GM18520 (cell line): ENCODE results near the gene SPESP1.

Source experiments
- ATAC-seq: cut with Tn5 transposase; IDR thresholded peaks from one replicate; pipeline ENCODE4 v1.9.1; 2021; ENCODE audit not compliant: unreplicated experiment

SPESP1 gene

DNA sequence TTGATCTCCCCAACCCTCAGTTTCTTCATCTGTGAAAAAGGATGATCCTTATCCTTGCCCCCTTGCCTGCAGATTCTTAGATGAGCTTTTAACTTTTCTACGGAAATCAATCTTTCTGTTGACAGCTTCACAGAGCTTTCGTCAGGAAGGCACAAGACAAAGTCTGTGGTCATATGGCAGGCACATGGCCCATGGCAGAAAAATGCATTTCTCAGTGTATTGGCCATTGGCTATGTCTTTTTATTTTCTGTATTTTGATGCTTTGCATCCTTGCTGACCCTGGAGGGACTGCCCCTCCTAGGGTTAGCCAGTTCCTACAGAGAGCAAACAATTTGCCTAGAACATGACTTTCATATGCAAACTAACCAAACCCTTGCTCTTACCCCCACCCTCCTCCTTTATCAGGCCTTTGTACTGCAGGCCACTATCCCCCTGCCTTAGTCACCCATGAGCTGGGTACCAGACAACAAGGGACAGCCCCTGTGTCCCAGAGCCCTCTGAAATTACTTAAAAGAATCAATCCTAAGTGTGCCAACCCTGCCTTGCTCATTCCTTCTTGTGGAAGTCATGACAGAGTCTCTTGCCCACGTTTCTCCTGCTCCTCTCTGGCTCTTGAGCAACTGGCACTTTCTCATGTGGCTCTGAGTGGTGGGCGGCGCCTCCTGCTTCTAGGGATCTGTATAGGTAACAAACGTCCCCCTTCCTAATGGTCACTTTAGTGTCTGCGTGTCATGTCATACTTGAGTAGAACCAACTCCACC, 60.1 kb downstream of the SPESP1 start:
- no peak for ATAC-seq

DNA sequence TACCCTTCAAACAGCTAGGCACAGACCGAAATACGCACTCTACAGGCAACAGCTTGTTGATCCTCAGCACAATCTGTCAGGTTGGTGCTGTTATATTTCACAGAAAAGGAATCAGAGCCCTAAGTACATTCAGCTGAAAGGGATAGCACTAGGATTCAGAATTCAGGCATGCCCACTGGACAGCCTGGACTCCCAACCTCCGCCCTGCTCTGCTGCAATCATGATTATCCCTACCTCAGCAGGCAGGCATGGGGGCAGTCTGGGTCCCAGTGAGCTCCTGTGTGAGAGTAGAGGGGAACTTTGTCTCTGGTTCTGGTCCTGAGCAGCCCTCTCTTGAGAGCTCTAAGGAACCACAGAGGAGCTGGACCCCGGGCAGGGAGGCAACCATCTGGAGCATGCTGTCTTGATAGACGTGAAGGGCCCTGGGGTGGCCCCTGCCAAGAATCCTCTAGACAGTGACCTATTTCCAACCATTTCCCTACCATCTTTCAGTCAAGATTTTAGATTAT, 60.7 kb downstream of the SPESP1 start:
- ATAC-seq, result no peak

DNA sequence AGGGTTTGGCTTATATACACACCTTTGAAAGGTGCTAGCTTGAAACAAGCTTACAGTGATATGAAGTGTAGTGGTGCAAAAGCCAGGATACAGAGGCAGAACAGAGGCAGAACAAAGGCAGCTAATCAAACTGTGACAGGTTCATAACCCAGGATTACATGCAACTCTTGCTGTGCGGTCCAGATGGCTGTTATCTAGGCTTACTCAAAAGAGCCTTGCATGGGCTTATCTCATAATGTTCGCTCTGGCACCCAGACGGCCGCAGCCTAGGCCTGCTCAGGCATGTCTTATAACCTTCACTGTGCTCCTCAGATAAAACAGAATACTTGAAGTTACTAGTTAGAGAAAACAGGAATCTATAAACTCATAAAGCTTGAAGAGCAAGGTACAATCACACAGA, 61.4 kb downstream of the SPESP1 start:
- no peak for ATAC-seq

DNA sequence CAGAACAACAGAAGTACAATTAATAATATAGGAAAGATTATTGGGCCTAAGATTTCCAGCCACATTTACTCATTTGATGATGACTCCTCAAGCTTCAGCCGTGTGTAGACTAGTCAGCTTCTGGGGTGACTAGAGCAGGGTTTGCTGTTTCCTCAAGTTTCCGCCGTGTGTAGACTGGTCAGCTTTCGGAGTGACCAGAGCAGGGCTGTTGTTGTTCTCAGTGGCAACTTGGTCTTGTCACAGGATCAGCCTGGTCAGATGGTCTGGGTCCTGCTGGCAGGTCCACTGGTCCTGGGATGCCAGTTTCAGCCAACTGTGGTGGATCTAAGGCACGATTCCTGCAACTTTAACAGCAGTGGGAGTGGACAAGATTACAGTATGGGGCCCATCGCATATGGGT, 62.4 kb downstream of the SPESP1 start:
- no peak for ATAC-seq

DNA sequence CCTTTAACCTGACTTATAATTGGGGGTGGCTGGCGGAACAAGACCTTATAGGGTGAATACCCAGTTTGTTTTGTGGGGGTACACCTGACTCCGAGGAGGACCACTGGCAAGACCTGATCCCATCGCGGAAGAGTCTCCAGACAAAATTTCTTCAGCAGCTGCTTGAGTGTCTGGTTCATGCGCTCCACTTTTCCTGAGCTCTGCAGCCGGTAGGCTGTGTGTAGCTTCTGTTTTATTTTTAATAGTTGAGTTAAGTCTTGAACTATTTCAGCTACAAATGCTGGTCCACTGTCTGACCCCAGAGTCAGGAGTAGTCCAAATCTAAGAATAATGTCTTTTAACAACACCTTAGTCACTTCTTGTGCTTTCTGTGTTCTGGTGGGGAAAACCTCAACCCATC, 63.0 kb downstream of the SPESP1 start:
- ATAC-seq, result no peak

DNA sequence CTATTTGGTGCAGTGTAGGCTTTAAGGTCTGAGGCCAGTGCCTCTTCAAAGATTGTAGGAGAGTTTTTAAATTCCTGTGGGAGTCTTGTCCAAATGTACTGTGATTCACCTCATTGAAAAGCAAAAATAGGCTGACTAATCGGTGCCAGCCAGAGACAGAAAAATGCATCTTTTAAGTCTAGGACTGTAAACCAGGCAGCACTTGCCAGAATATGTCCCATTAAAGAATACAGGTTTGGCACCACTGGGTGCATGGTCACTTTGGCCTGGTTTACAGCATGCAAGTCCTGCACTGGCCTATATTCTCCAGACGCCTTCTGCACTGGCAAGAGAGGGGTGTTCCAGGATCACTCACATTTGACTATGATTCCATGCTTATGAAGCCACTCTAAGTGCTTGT, 63.8 kb downstream of the SPESP1 start:
- ATAC-seq, result no peak

DNA sequence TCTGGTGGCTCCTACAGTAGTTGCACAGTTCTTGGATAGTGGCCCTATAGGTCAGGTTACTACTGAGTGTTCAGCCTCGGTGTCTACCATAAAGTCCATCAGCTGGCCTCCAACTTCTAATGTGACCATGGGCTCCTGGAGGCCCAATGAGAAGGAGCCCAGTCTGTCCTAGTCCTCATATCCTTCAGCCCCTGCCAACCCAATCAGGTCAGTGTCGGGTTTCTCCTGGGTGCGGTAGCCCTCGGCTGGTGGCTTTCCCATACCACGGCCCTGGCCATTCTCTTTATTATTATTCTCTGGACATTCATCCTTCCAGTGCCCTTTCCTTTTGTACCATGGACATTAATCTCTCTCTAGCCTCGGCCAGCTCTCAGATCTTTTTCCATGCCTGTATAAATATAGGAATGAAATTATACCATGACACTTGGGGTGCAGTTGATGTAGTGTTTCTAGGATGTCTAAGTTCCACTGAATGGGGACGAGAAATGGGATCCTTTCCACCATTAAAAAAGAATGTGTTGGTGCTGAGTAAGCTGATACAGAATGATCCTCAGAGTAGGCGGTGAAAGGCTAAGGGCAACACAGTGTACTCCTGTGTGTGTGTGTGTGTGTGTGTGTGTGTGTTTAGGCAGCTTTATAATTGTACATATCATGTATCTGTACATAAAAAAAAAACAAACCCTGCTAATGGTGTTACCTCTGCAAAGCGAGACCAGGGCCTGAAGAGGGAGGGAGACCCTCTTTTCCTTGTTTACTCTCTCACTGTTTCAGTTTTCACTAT, 64.8 kb downstream of the SPESP1 start:
- ATAC-seq, result no peak
